Stomach smooth muscle (tissue), 2 donors: ENCODE measurements around the gene CPZ.
"Not testable (repeated sequence)": the region's sequence is repeated elsewhere in the genome, so short reads cannot be mapped to it uniquely, and the experiment has no call there.

ENCODE experiments used
- H3K27ac ChIP-seq: one replicate; pipeline ENCODE4 v1.7.0; 2013; ENCODE audit warnings: mild to moderate bottlenecking, low read length, inconsistent platforms
- H3K27me3 ChIP-seq, 2 donors: one replicate each; pipeline ENCODE4 v1.7.0; 2013; ENCODE audit warnings: low read length in 2 of 2; ENCODE audit not compliant: insufficient read depth in 2 of 2, control insufficient read depth in 1 of 2
- H3K36me3 ChIP-seq, 2 donors: one replicate each; pipeline ENCODE4 v1.7.0; 2013; ENCODE audit warnings: low read length in 2 of 2; ENCODE audit not compliant: control insufficient read depth in 2 of 2, insufficient read depth in 2 of 2
- H3K4me1 ChIP-seq: one replicate; pipeline ENCODE4 v1.7.0; 2013; ENCODE audit warnings: low read length; ENCODE audit not compliant: control insufficient read depth, insufficient read depth
- H3K4me3 ChIP-seq, 2 donors: one replicate each; pipeline ENCODE4 v1.7.0; 2013; ENCODE audit warnings: low read length in 2 of 2
- H3K9ac ChIP-seq, 2 donors: one replicate each; pipeline ENCODE4 v1.7.0; 2013; ENCODE audit warnings: low read length in 2 of 2, mild to moderate bottlenecking in 1 of 2
- H3K9me3 ChIP-seq, 2 donors: one replicate each; pipeline ENCODE4 v1.7.0; 2013; ENCODE audit warnings: low read length in 2 of 2; ENCODE audit not compliant: control insufficient read depth in 2 of 2
- donor health status: healthy.
- donor health status: Pancreatic carcinoma.

CPZ gene

DNA sequence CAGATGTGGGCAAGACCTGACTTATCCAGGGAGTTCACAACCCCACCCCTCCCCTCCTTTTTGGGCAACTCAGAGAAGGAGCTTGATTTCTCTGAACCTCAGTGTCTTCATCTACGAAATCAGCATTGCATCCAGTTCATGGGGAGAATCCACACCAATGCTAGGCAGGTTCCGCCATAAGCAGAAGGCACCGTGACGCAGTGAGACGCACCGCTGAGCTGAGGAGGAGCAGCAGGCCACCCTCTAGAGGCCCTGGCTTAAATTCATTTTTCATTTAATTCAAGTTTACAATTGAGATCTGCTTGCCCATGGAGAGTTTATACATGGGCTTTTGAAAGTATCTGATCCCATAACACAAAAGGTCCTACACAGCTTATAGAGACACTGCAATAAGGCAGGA is 55.7 kb downstream of the CPZ start:
- Histone ChIP-seq H3K27ac (no peak overlapping the region), H3K9ac (no peak overlapping the region), H3K9me3 (no peaks in the 10 kb centered on the region), H3K4me1 (no peaks in the 10 kb centered on the region), H3K4me3 (no peak overlapping the region), H3K27me3 (peaks cover 0 to 9% of the 10 kb centered on the region in 2 donors), H3K36me3 (no peaks in the 10 kb centered on the region)

DNA sequence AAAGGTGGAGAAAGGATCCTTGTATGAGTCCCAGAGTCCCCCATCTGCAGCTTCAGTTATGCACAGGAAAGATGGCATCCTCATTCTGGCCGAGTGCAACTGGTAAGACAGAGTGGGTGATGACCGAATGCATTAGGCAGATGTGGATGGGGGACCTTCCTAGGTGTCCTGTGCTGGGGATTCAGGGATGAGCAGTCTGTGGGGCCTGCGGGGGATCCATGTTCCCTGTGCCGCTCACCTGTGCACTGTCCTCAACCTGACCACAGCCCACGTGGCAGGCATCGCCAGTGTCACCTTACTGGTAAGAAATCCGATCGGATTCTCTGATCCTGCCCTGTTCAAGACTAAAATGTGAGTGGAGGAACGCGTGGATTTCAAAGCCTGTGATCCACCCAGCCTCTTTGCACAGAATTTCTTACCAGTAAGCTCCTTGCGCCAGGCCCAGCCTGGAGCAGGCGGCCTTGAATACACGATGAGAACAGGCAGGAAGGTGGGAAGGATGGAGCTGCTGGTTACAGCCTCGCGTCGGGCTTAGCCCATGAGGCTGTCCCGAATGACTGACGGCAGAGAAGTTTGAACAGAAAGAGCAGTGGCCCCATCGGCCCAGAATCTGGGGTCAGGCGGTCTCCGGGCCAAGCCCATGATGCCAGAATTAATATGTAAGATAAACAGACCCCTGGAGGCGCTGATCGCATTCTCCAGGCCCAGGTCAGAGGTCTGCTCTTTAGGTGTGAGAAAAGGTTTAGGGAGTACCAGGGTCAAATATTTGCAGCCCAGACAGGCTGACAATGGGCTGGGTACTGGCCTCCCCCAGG is 56.5 kb downstream of the CPZ start:
- Histone ChIP-seq H3K36me3 (no peaks in the 10 kb centered on the region), H3K4me3 (no peak overlapping the region), H3K27ac (no peak overlapping the region), H3K27me3 (peaks cover 0 to 9% of the 10 kb centered on the region in 2 donors), H3K4me1 (no peaks in the 10 kb centered on the region), H3K9me3 (no peaks in the 10 kb centered on the region), H3K9ac (no peak overlapping the region)

DNA sequence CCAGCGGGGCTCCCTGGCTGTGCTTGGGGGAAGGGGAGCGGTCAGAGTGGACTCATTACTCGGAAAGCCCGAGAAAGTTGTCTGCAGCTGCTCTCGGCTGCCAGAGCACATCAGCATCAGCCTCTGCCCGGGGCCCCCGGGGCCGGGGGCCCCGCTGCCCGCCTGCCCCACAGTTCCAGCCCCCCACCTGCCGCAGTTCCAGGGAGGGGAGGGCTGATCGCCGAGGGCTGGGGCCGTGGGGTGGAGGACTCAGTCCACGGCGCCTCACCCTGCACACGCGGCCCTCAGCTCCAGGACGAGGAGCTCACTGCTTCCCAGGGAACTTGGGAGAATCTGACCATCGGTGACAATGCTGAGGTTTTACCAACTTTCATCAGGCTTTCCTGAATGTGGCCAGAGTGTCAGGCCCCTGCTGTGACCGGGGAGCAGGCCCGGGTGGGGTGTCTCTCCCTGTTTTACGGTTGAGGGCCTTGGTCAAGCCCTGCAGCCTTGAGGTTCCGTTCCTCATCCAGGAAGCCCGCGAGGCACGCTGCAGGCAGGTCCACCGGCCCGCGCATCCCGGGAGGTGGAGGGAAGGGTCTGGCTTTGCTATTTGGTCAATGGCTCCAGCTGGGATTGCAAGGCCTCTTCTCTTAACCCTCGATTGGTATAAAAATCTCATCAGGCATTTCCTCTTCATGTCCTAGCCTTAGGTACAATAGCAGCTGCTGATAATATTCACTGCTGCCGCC is 57.2 kb downstream of the CPZ start:
- Histone ChIP-seq H3K4me3 (no peak overlapping the region), H3K36me3 (no peaks in the 10 kb centered on the region), H3K9me3 (peaks cover 2 to 4% of the 10 kb centered on the region in 2 donors), H3K27ac (no peak overlapping the region), H3K9ac (no peak overlapping the region), H3K4me1 (no peaks in the 10 kb centered on the region), H3K27me3 (peaks cover 0 to 9% of the 10 kb centered on the region in 2 donors)

DNA sequence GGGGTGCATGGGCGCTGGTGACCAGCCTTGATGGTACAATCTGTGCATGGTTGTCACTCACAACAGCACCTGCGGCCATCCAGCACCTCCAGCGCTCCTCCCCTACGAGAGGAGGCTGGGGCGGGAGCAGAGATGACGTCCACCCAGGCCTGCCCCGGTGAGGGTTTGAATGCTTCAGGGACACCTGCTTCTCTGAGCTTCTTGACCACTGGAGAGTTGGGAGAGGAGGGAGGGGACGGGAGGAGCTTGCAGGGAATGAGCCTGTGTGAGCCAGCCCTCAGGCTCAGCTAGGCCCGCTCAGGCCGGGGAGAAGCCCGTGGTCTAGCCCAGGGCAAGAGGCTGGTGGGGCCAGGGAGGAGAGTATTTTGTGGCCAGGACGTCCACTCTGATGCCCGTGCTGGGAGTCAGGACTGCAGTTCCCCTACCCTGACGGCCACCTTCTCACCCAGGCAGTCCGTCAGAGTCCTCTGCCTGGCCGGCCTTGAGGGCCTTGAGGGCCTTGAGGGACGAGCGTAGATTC is 59.2 kb downstream of the CPZ start:
- peaks cover 0 to 7% of the 10 kb centered on the region in 2 donors for H3K27me3 ChIP-seq

DNA sequence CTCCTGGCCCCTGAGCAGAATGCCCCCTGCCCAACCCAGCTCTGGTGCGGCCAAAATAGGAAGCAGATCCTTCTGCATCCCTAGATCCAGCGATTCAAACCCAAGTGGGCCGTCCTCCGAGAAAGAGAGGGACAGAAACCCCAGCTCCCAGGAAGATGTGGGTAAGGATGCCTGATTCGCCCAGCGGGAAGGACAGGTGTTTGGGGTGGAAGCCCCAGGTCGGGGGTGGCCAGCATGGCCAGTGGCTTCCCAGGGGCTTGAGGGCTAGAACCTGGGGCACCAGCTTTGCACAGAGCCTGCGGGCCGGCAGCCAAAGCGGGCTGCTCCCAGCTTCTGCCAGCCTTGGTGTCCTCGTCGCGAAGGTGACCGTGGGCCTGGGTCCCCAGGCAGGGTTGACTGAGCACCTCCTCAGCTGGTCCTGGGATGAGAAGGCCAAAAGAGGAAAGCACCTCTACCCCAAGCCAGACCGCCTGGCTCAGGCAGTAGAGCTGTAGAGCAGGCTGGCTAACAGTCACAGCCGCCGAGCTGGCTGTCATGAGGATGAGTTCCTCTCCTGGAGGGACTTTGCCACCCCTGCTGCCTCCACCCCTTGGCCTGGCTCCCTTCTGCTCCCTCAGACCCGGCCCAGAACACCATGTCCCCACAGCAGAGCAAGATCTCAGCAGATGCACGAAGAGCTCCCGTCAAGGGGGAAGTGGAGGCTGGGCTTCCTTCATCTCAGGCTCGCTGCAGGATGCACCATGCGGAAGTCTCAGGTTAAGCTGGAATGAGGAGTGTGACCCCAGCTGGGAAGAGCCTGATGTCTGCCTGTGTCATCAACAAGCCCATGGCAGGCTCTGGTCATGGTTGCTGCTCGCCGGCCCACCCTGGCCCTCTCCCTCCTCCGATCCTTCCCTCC is 59.9 kb downstream of the CPZ start:
- Histone ChIP-seq H3K36me3 (no peaks in the 10 kb centered on the region), H3K4me3 (no peak overlapping the region), H3K27ac (no peak overlapping the region), H3K9ac (no peak overlapping the region), H3K27me3 (peaks cover 0 to 7% of the 10 kb centered on the region in 2 donors), H3K9me3 (peaks cover 2 to 4% of the 10 kb centered on the region in 2 donors), H3K4me1 (no peaks in the 10 kb centered on the region)

More for the DNA sequence above, 59.2 kb downstream of the CPZ start:
- Histone ChIP-seq H3K9ac (no peak overlapping the region), H3K36me3 (no peaks in the 10 kb centered on the region), H3K4me1 (no peaks in the 10 kb centered on the region), H3K27ac (no peak overlapping the region), H3K4me3 (no peak overlapping the region), H3K9me3 (peaks cover 2 to 4% of the 10 kb centered on the region in 2 donors)

DNA sequence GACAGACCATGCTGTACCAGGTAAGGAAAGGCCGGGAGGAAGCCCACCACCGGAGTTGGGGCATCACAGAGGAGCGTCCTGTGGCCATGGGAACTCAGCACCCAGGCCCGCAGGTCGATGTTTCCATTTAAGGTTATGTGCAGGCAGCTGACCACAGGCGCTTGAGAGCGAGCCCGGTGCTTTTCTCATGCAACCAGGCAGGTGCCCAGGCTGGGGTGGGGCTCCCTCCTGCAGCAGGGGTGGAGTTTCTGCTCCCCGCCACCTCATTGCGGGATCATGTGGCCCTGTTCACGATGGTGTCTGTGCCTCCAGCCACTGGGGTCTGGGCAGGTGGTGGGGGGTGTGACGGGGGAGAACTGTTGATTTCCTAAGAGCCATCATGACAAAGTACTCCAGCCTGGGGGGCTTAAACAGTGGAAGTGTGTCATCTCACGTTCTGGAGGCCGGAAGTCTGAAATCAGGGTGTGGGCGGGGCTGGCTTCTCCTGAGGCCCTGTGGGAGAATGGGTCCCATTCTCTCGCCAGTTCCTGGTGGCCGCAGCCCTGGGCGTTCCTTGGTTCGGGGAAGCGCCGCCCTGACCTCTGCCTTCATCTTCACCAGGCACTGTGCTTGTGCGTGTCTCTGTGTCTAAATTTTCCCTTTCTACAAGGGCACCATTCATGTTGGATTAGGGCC is 60.9 kb downstream of the CPZ start:
- no peak overlapping the region for H3K4me3 ChIP-seq
- peaks cover 0 to 7% of the 10 kb centered on the region in 2 donors for H3K27me3 ChIP-seq
- no peak overlapping the region for H3K27ac ChIP-seq
- no peaks in the 10 kb centered on the region for H3K4me1 ChIP-seq
- H3K9me3 ChIP-seq, result peaks cover 2 to 4% of the 10 kb centered on the region in 2 donors
- no peak overlapping the region for H3K9ac ChIP-seq
- no peaks in the 10 kb centered on the region for H3K36me3 ChIP-seq

DNA sequence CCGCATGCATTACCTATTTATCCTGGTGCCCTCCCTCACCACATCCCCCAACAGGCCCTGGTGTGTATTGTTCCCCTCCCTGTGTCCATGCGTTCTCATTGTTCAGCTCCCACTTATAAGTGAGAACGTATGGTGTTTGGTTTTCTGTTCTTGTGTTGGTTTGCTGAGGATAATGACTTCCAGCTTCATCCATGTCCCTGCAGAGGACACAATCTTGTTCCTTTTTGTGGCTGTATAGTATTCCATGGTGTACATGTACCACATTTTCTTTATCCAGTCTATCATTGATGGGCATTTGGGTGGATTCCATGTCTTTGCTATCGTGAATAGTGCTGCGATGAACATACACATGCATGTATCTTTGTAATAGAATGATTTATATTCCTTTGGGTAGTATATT is 61.6 kb downstream of the CPZ start:
- H3K9ac ChIP-seq, H3K36me3 ChIP-seq, H3K9me3 ChIP-seq, H3K27ac ChIP-seq, H3K27me3 ChIP-seq, H3K4me1 ChIP-seq, H3K4me3 ChIP-seq: not testable (repeated sequence)

DNA sequence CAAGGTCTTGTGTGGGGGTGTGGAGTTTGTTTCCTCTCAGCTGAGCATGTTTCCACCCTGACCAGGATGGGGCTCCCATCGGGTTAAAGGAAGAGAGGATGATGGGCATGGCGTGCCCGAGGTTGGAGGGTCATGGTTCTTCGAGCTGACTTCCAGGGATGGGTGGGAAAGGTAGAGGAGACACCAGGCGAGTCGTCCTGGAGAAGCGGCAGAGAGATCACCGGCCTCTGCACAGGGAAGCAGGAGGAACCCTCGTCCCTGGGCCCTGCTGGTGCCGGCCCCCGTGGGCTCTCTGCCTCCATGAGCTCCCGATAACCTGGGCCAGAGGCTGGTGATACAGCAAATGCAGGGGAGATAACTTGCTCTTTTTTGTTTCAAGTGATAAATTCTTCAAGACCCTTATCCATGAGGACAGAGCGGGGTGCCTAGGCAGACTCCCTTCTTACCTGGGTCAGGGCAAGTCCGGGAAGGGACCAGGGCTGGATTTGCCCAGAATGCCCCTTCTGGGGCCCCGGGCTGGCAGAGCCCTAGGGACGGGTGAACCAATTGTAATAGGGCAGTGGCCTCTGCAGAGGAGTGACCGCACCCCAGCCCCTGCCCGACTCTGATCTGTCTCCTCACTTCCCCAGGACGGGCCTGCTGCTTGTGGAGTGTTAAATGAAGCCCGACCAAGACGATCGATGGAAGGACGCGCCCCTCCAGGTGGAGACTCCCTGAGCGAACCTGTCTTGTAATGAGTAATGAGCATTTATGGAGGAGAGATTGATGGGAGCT is 63.0 kb downstream of the CPZ start:
- no peaks in the 10 kb centered on the region for H3K36me3 ChIP-seq
- H3K27ac ChIP-seq, result no peak overlapping the region
- H3K9me3 ChIP-seq, result peaks cover 2 to 4% of the 10 kb centered on the region in 2 donors
- H3K4me3 ChIP-seq, result no peak overlapping the region
- no peaks in the 10 kb centered on the region for H3K4me1 ChIP-seq
- H3K27me3 ChIP-seq, result peaks cover 0 to 6% of the 10 kb centered on the region in 2 donors
- no peak overlapping the region for H3K9ac ChIP-seq

DNA sequence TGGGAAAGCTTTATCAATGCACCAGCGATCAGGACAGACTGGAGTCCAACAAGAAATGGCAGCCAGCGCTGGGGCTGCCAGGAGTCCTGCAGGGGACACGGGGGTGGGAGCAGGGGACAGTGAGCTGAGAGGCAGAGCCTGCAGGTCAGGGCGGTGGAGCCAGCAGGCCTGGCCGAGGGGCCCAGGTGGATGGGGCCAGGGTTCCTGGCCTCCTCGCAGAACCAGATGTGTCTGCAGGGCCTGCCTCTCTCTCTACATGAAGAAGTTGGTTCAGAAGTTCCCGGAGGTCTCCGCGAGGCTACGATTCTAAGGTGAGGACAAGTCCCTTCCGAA is 63.6 kb downstream of the CPZ start:
- no peaks in the 10 kb centered on the region for H3K4me1 ChIP-seq
- H3K27me3 ChIP-seq, result peaks cover 0 to 4% of the 10 kb centered on the region in 2 donors

More for the DNA sequence above, 63.6 kb downstream of the CPZ start:
- no peak overlapping the region for H3K9ac ChIP-seq
- H3K36me3 ChIP-seq, result no peaks in the 10 kb centered on the region
- H3K4me3 ChIP-seq, result no peak overlapping the region
- H3K27ac ChIP-seq, result no peak overlapping the region
- peaks cover 2 to 4% of the 10 kb centered on the region in 2 donors for H3K9me3 ChIP-seq
